Renal cortical epithelial cell (primary cell): ENCODE data around the gene NR2E3. TPM values are rescaled to one million over a fixed set of nuclear protein-coding genes. Genes with fewer than 3 reads are reported as not detected.

Experiments
- DNase-seq: peaks from one replicate; pipeline ENCODE4 v3.0.0-alpha.2; 2011; ENCODE audit warnings: low read depth
- total RNA-seq: library from RNA; depleted of rRNA; stranded (reverse); fragments of >200 nt; gene quantifications from 2 replicates; pipeline ENCODE4 v1.2.3, GENCODE V29; 2014

NR2E3 gene
- total RNA-seq, 1 donor from 2014 or later: 0.45 TPM

GRCh38 chr15:71791975-71792374 lies 18.4 kb upstream of the NR2E3 start:
- no peak for DNase-seq

DNA sequence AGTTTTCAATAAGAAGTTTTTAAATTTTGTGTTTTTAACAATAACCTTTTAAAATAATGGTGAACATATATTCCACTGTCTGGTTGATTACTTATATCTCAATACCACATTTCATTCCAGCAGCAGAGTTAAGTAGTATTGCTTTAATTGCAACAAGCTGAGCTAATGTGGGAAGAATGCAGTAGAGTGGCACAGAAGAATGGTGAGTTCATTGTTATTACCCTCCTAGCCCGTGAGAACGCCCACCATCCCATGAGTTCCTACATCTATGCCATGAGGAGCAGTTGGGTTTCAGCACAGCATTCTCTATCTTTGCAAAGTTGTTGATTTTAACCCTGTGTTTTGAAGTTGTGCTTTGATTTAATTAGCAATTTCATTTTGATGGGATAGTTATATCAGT lies 17.8 kb upstream of the NR2E3 start:
- DNase-seq: peak; percentile 96

GRCh38 chr15:71798641-71799040 lies 11.7 kb upstream of the NR2E3 start:
- no peak for DNase-seq

GRCh38 chr15:71800190-71800589 lies 10.2 kb upstream of the NR2E3 start:
- DNase-seq: peak; percentile 83

DNA sequence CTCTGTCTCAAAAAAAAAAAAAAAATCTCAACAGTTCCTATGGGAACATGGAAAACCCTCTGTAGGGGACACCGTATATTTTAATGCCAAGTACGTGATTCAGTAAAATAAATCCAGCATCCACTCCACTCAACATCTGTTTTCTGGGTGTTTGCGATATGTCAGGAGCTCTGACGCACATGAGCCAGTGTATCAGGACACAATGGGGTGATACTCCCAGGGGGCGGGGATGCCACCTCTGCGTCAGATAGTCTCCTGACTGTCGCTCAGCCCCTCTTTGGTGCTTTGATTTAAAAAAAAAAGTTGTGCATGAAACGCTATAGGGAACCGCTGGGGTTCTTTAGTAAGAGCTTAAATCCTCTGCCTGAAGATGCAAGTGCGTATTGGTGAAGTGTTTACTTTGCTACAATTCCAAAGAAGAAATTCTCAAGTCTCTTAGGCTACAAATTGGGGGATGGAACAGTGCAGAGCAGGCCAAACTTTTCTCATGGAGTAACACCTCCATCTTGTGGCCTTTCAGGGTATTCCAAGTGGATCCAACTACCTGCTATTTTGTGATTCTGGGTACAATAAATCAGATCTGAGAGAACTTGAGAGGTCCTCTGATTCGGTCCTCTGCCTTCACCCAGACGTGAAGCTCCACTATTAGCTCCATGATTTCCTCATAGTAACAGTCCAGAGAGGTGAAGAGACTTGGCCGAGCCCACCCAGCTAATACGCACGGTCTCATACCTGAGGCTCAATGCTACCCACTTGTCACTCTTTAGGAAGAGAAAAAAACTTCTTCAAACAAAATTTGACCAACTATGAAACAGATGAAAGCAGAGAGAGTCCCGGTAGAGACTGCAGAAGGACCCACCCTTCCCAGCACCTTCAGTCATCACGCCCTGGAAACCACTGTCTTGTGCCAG lies 9.3 kb upstream of the NR2E3 start:
- peak; percentile 87 for DNase-seq

DNA sequence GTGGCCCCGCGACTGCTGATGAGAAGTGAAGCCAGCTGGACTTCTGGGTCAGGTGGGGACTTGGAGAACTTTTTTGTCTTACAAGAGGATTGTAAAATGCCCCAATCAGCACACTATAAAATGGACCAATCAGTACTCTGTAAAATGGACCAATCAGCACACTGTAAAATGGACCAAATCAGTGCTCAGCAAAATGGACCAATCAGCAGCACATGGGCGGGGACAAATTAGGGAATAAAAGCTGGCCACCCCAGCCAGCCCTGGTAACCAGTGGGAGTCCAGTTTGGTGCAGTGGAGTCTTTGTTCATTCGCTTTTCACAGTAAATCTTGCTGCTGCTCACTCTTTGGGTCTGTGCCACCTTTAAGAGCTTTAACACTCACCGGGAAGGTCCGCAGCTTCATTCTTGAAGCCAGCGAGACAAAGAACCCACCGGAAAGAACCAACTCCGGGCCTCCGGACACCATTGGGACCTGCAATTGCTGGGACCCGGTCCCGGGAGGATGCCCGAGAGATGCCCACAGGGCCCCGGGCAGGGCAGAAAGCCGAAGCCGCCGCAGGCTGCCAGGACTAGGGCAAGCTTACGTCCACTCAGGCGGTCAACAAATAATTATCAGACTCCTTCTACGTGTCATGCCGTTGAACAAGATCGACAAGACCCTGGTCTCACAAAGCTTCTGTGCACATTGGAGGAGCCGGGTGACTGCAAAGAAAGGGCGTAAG lies 8.3 kb upstream of the NR2E3 start:
- DNase-seq: no peak

DNA sequence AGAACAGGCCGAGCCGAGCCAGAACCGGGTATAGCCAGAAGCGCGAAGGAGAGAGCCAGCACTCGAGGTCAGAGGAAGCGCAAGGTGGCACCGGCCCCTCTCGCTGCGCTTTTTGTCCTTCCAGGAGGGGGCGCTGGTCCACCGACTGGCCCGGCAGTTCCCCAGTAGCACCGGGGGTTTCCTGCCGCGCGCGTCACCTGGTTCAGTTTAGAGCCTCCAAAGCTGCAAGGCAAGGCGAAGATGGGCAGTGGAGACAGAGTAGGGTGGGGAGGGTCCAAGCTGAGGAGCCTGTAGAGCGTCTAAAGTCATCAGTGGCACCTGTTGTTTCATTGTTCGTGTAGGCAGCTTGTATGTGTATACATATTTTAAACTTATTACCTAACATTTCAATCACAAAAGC lies 7.6 kb upstream of the NR2E3 start:
- DNase-seq: no peak

- DNase-seq: no peak
These were observed 6.1 kb upstream of the NR2E3 start for GRCh38 chr15:71804226-71804625.

- no peak for DNase-seq
These were observed 5.5 kb upstream of the NR2E3 start for GRCh38 chr15:71804695-71805470.

DNA sequence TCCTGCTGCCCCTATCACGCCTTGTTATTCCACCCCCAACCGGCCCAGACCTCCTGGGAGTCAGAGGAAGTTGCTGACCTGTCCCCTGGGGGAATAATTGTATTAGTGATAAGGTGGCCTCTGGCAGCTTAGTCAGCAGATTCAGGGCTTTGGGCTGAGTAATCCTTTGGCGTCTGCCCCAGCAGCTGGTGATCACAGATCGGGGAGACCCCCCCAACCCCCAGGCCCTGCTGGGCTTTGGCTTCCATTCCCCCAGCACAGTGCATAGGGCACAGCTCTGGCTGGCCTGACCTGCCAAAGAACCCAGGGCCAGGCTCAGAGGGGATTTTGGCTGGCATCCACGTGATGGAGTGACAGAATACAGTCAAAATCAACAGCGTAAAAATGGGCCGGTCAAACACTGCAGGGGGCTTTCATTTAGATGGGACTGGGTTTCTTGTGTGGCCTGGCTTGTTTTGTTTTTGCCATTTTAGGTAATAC lies 3.9 kb upstream of the NR2E3 start:
- DNase-seq: peak; percentile 62

- no peak for DNase-seq
These were observed 3.2 kb upstream of the NR2E3 start for GRCh38 chr15:71807125-71807629.

DNA sequence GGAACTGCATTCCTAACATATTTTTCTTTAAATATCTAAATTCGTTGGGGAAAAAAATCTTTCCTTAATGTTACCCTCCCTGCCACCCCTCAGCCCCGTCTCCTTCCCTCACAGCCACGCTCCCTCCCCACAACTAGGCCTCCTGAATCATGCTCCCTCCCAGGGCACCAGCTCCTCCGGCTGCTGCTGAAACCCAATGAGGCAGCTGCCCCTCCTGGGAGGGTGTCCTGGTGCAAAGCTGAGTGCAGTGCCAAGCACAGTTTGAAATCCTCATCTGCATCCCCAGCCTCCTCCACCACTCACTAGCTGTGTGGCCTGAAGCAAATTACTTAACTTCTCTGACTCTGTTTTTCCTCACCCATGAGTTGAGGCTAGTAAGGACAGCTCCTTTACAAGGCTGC lies 2.7 kb upstream of the NR2E3 start:
- DNase-seq: no peak

GRCh38 chr15:71808311-71809020 lies 1.9 kb upstream of the NR2E3 start:
- DNase-seq: no peak

DNA sequence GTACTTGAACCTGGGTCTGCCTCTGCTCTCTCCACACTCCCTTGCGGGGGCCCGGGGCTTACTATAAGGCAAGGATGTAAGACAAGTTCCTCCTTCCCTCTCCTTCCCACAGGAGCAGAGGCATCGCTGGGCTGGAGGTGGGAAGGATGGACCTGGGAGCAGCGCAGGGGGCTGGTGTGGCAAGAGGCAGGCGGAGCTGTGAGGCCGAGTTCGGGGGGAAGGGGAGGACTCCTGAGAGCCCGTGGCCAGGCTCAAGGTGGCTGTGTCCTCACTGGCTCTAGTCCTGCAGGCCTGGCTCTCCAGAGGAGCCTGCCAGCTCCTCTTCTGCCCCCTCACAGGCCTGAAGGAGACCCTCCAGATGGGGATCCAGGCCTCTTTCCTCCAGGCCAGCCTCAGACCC lies 1.0 kb upstream of the NR2E3 start:
- no peak for DNase-seq

DNA sequence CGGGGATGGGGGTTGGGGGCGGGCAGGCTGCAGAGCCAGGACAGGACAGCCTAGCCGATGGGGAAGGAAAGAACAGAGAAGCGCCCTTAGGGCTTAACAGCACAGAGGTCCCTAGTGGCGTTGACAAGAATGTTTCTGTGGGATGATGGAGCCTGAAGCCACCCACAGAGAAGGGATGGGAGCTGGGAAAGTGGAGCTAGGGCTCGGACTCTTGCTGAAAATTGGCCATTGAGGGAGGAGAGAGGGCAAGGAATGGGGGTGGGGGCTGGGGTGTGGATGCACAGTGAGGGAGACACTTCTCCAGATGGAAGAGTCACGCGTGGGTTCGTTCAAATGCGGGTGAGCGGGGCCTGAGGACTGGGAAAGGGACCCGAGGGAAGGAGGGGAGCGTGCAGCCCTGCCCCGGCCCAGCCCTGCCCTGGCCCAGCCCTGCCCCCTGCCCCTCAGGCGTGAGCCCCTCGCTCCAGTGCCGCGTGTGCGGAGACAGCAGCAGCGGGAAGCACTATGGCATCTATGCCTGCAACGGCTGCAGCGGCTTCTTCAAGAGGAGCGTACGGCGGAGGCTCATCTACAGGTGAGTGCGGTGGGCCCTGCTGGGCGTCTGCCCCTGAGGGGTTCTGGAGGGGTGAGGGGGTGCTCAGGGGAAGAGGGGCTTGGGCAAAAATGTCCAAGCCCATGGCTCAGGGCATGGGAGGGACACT lies 832 bp downstream of the NR2E3 start:
- no peak for DNase-seq

DNA sequence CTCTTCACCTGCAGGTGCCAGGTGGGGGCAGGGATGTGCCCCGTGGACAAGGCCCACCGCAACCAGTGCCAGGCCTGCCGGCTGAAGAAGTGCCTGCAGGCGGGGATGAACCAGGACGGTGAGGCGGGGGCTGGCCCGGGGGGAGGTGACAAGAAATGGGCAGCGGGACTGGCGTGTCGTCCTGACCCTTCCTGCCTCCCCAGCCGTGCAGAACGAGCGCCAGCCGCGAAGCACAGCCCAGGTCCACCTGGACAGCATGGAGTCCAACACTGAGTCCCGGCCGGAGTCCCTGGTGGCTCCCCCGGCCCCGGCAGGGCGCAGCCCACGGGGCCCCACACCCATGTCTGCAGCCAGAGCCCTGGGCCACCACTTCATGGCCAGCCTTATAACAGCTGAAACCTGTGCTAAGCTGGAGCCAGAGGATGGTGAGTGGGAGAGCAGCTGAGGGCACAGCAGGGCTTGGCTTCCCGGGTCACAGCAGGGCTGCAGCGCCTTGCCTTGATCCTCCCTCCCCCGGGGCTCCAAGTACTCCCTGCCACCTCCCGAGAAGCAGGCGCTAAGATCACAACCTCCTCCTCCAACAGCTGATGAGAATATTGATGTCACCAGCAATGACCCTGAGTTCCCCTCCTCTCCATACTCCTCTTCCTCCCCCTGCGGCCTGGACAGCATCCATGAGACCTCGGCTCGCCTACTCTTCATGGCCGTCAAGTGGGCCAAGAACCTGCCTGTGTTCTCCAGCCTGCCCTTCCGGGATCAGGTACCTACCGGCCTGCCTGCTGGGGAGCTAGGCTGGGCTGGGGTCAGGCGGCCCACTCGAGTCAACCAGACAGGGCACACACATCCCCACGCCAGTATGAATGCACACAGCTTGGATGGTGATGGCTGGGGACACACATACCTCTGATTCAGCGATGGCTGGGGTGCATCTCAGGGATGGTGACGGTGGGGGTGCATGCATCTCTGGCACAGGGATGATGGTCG lies 1.7 kb downstream of the NR2E3 start:
- DNase-seq: no peak

DNA sequence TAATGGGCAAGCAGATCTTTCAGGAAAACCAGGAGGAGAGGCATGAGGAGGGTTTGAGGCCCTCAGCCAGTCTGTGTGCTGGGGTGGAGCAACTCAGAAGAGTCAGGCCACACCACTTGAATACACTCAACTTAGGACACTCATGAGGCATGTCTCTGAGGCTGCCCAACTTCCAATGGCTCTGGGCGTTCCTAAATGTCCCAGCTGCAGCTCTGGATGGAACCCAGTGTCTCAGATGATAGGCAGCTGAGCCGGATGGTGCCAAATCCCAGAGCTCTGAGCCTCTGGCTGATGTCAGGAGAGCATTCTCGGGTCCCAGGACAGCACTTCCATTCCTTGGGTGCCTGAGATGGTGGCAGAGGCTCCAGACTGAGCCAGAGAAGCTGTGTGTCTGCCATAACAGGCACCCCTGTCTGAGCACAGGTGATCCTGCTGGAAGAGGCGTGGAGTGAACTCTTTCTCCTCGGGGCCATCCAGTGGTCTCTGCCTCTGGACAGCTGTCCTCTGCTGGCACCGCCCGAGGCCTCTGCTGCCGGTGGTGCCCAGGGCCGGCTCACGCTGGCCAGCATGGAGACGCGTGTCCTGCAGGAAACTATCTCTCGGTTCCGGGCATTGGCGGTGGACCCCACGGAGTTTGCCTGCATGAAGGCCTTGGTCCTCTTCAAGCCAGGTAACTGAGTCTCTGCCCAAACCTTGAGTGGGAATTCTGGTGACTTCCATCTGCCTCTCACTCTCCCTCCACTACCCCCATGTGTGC lies 2.8 kb downstream of the NR2E3 start:
- no peak for DNase-seq

GRCh38 chr15:71813723-71814470 lies 3.5 kb downstream of the NR2E3 start:
- DNase-seq: no peak
